Kidney epithelial cell (primary cell): ENCODE measurements around the gene ADK. TPM values are rescaled to one million over a fixed set of nuclear protein-coding genes. Genes with fewer than 3 reads are reported as not detected.

ENCODE experiments used
- DNase-seq: peaks from one replicate; pipeline ENCODE4 v3.0.0-alpha.2; 2010; ENCODE audit warnings: low read depth
- H3K27me3 ChIP-seq: 2 replicates; pipeline ENCODE4 v1.6.0; 2011; ENCODE audit warnings: low read length; ENCODE audit not compliant: control insufficient read depth, insufficient read depth
- H3K36me3 ChIP-seq: 2 replicates; pipeline ENCODE4 v1.5.1; 2011; ENCODE audit warnings: low read length; ENCODE audit not compliant: control insufficient read depth, insufficient read depth
- H3K4me3 ChIP-seq: 2 replicates; pipeline ENCODE4 v1.5.1; 2011; ENCODE audit warnings: low read depth, mild to moderate bottlenecking, control low read depth, low read length
- CTCF ChIP-seq: IDR thresholded peaks from 2 replicates; pipeline ENCODE4 v1.5.1; 2011; ENCODE audit warnings: mild to moderate bottlenecking, moderate library complexity, low read length, control low read depth, inconsistent platforms; ENCODE audit not compliant: insufficient read depth, poor library complexity, severe bottlenecking
- total RNA-seq: library from RNA; depleted of rRNA; stranded (reverse); fragments of >200 nt; gene quantifications from 2 replicates; pipeline ENCODE4 v1.2.3, GENCODE V29; 2015

Gene ADK
- total RNA-seq, 1 donor from 2014 or later = 43.6 TPM

DNA sequence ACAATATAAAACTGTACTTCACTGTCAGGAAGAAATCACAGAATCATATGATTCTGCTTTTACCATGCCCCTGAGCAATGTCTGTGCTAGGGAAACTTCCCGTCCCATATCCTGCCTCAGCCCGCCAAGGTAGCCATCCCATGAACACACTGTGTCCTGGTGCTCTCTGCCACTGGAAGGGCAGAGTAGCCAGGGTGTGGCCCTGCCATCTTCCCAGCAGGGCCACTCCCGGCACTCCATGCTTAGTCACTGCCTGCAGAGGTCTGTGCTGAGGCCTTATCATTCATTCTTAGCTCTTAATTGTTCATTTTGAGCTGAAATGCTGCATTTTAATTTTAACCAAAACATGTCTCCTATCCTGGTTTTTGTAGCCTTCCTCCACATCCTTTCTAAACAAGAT lies 32.2 kb upstream of the ADK start:
- no peak for TF ChIP-seq CTCF
- peaks cover 3% of the 10 kb centered on the region for H3K27me3 ChIP-seq
- H3K4me3 ChIP-seq = no peak overlapping the region
- no peak for DNase-seq
- peaks cover 5% of the 10 kb centered on the region for H3K36me3 ChIP-seq

DNA sequence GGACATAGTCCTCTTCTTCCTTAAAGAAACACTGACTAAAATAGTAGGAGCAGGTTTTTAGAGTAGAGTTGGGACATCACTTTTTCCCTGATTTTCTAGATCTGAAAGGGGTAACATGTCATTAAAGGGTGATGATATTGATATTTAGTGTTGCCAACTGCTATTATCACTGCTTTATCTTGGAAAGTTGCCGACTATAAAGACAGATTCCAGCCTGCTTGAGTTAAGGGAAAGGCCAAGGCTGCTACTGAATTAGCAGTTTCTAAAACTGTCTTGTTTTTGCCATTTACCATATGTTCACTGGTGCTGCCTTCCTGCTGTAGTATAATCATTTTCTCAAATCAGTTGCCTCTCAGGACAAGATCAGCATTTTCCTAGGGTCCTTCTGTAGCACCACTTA lies 30.1 kb upstream of the ADK start:
- H3K36me3 ChIP-seq = peaks cover 1% of the 10 kb centered on the region
- no peaks in the 10 kb centered on the region for H3K27me3 ChIP-seq
- H3K4me3 ChIP-seq = no peak overlapping the region
- no peak for TF ChIP-seq CTCF
- no peak for DNase-seq

- DNase-seq = no peak
- peaks cover 1% of the 10 kb centered on the region for H3K36me3 ChIP-seq
- TF ChIP-seq CTCF = no peak
- H3K27me3 ChIP-seq = no peaks in the 10 kb centered on the region
- H3K4me3 ChIP-seq = no peak overlapping the region
Observed at GRCh38 chr10:74121368-74121767, 29.7 kb upstream of the ADK start.

GRCh38 chr10:74122060-74122459 lies 29.0 kb upstream of the ADK start:
- Histone ChIP-seq H3K36me3 (peaks cover 1% of the 10 kb centered on the region), H3K4me3 (no peak overlapping the region), H3K27me3 (no peaks in the 10 kb centered on the region)
- TF ChIP-seq CTCF = no peak
- no peak for DNase-seq

GRCh38 chr10:74123081-74123480 lies 27.9 kb upstream of the ADK start:
- no peak for TF ChIP-seq CTCF
- Histone ChIP-seq H3K27me3 (no peaks in the 10 kb centered on the region), H3K36me3 (peaks cover 1% of the 10 kb centered on the region), H3K4me3 (no peak overlapping the region)
- no peak for DNase-seq
